Subcutaneous abdominal adipose tissue (tissue), 5 donors: ENCODE data around the gene FBXO21.

Experiments
- H3K27ac ChIP-seq: one replicate; pipeline ENCODE4 v1.7.0; 2013; ENCODE audit warnings: low read depth, mild to moderate bottlenecking, inconsistent platforms, low read length, moderate library complexity
- H3K27me3 ChIP-seq, 5 donors: one replicate each; pipeline ENCODE4 v1.7.0; 2013; ENCODE audit warnings: low read length in 5 of 5, inconsistent platforms in 1 of 5; ENCODE audit not compliant: control insufficient read depth in 5 of 5, insufficient read depth in 4 of 5
- H3K36me3 ChIP-seq, 5 donors: one replicate each; pipeline ENCODE4 v1.7.0; 2013; ENCODE audit warnings: low read length in 5 of 5; ENCODE audit not compliant: control insufficient read depth in 5 of 5, insufficient read depth in 5 of 5
- H3K4me1 ChIP-seq, 5 donors: one replicate each; pipeline ENCODE4 v1.7.0; 2013; ENCODE audit warnings: low read length in 5 of 5, mild to moderate bottlenecking in 3 of 5, moderate library complexity in 1 of 5; ENCODE audit not compliant: control insufficient read depth in 5 of 5, insufficient read depth in 5 of 5
- H3K4me3 ChIP-seq, 5 donors: one replicate each; pipeline ENCODE4 v1.7.0; 2013; ENCODE audit warnings: low read length in 5 of 5, low read depth in 1 of 5
- H3K9ac ChIP-seq, 5 donors: one replicate each; pipeline ENCODE4 v1.7.0; 2013; ENCODE audit warnings: low read length in 5 of 5, mild to moderate bottlenecking in 4 of 5, moderate library complexity in 3 of 5
- H3K9me3 ChIP-seq, 5 donors: one replicate each; pipeline ENCODE4 v1.7.0; 2013; ENCODE audit warnings: low read length in 5 of 5; ENCODE audit not compliant: control insufficient read depth in 5 of 5
- donor health status: healthy.
- donor health status: healthy.
- donor health status: healthy.
- donor health status: healthy.
- donor health status: healthy.

FBXO21 gene

DNA sequence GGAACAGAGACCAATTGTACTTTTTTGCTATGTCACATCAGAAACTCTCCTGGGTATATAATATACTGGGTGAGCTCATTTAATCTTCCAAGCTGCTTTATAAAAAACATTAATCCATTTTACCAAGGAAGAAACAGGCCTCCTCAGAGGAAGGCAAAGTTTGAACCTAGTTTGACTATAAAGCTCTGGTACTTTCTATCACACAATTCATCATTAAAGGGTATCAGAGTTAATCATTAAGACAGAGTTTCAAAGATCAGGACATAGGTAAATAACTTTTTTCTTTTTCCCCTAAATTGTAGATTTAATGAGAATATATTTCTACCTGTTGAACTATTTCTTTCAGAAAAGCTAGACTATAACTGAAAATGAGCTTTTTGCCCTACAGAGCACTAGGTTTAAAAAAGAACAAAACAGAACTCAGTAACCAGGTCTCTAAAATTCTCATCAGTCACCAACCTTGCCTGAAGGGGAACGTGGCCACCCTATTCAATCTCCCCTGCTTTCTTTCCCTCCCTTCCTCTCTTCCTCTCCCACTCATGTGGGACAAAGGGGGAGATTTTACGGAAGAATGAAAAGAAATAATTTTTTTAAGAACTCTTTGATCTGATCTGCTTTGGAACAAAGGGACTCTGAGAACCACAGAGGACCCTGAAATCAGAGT lies 18.6 kb downstream of the FBXO21 start:
- H3K27ac ChIP-seq = no peak overlapping the region
- no peaks in the 10 kb centered on the region for H3K27me3 ChIP-seq
- no peak overlapping the region for H3K9ac ChIP-seq
- peaks cover 39 to 94% (median 72%) of the 10 kb centered on the region in 5 donors for H3K36me3 ChIP-seq
- no peaks in the 10 kb centered on the region for H3K4me1 ChIP-seq
- H3K4me3 ChIP-seq = no peak overlapping the region
- no peaks in the 10 kb centered on the region for H3K9me3 ChIP-seq

DNA sequence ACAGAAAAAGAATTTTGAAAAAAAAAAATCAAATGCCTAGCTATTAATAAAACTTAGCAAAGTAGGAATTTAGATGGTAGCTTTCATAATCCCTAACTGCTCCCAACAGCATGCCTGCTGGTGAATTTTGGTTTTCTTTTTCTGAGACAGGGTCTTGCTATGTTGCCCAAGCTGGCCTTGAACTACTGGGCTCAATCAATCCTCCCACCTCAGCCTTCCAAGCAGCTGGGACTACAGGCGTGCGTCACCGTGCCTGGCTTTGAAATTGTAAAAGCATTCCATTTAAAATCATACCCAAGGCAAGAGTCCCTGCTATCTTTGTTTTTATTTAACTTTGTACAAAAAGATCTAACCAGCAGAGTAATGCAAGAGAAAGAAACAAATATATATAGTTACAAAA lies 20.7 kb downstream of the FBXO21 start:
- Histone ChIP-seq H3K4me3 (no peak overlapping the region), H3K9me3 (no peaks in the 10 kb centered on the region), H3K4me1 (no peaks in the 10 kb centered on the region), H3K36me3 (peaks cover 40 to 94% (median 69%) of the 10 kb centered on the region in 5 donors), H3K9ac (no peak overlapping the region), H3K27ac (no peak overlapping the region), H3K27me3 (no peaks in the 10 kb centered on the region)

DNA sequence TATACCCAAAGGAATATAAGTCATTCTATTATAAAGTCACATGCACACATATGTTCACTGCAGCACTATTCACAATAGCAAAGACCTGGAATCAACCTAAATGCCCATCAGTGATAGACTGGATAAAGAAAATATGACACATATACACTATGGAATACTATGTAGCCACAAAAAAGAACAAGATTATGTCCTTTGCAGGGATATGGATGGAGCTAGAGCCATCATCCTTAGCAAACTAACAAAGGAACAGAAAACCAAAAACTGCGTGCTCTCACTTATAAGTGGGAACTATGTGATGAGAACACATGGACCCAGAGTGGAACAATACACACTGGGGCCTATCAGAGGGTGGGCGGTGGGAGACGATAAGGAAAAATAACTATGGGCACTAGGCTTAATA lies 21.3 kb downstream of the FBXO21 start:
- no peaks in the 10 kb centered on the region for H3K4me1 ChIP-seq
- peaks cover 35 to 93% (median 64%) of the 10 kb centered on the region in 5 donors for H3K36me3 ChIP-seq
- no peak overlapping the region for H3K9ac ChIP-seq
- no peaks in the 10 kb centered on the region for H3K9me3 ChIP-seq
- H3K27me3 ChIP-seq = no peaks in the 10 kb centered on the region
- no peak overlapping the region for H3K4me3 ChIP-seq
- no peak overlapping the region for H3K27ac ChIP-seq

DNA sequence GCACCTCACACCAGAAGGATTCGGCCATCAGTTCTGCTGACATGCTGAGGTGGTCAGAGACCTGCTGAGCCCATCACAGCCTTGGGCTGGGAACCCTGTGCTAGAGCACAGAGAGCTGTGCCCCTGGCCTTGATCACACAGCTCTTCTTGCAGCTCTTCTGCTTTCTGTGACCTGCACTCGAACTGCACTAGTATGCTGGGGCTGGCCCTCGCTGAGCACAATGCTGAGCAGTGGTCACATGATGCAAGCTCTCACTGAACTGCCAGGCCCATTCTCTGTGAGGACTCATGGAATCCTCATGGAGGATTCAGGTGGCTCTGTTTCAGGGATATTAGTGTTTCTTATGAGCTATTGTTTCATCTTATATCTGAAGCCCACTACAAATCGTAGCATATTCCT lies 22.5 kb downstream of the FBXO21 start:
- Histone ChIP-seq H3K9ac (no peak overlapping the region), H3K9me3 (no peaks in the 10 kb centered on the region), H3K27ac (no peak overlapping the region), H3K4me1 (no peaks in the 10 kb centered on the region), H3K27me3 (no peaks in the 10 kb centered on the region), H3K36me3 (peaks cover 30 to 90% (median 62%) of the 10 kb centered on the region in 5 donors), H3K4me3 (no peak overlapping the region)

DNA sequence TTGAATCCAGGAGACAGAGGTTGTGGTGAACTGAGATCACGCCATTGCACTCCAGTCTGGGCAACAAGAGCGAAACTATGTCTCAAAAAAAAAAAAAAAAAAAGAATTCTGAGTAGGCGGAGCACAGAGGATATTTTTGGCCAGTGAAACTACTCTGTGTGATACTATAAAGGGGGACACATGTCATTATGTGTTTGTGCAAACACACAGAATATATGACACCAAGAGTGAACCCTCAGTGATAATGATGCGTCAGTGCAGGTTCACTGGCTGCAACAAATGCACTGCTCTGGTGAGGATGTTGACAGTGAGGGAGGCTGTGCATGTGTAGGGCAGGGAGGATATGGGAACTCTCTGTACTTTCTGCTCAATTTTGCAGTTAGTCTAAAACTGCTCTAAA lies 24.2 kb downstream of the FBXO21 start:
- H3K27me3 ChIP-seq = no peaks in the 10 kb centered on the region
- H3K4me1 ChIP-seq = no peaks in the 10 kb centered on the region
- H3K36me3 ChIP-seq = peaks cover 27 to 90% (median 66%) of the 10 kb centered on the region in 5 donors
- H3K4me3 ChIP-seq = no peak overlapping the region
- H3K9ac ChIP-seq = no peak overlapping the region
- H3K9me3 ChIP-seq = no peaks in the 10 kb centered on the region
- no peak overlapping the region for H3K27ac ChIP-seq

DNA sequence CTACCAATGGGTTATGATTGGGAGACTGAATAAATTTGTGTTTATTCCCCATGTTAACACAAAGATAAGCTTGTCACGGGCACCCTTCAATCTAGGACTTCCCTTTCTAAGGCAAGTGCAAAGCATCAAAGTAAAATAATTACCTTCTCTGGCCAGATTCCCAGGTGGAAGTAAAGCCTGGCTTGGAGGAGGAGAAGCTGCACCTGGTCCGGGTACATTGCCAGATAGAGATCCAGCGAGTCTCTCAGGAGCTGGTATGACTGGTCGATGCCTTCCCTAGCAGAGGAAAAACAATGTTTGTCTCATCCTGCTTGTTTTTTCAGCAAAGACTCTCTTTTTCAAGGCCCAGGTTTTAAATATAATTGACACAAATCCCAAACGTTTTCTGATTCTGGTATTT lies 24.9 kb downstream of the FBXO21 start:
- no peak overlapping the region for H3K4me3 ChIP-seq
- no peak overlapping the region for H3K27ac ChIP-seq
- no peaks in the 10 kb centered on the region for H3K27me3 ChIP-seq
- no peak overlapping the region for H3K9ac ChIP-seq
- peaks cover 23 to 90% (median 61%) of the 10 kb centered on the region in 5 donors for H3K36me3 ChIP-seq
- H3K4me1 ChIP-seq = no peaks in the 10 kb centered on the region
- H3K9me3 ChIP-seq = no peaks in the 10 kb centered on the region

DNA sequence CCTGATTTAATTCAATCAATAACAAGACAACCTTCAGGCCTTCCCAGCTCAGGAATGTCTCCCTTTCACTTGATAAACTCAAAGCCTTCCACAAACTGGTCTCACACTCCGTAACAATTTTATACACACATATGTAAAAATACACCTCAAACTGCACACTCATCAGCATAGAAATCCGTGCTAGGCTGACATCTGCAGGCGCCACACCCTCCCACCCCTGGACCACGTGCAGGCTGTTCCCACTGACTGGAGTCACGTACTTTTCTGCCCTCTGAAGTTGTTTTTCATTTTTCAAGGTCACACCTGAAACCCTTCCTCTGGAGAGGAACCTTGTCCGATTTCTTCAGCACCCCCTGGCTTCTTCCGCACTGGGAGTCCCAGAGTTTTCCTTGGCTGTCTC lies 27.6 kb downstream of the FBXO21 start:
- Histone ChIP-seq H3K27ac (no peak overlapping the region), H3K9me3 (no peaks in the 10 kb centered on the region), H3K36me3 (peaks cover 13 to 95% (median 81%) of the 10 kb centered on the region in 5 donors), H3K9ac (no peak overlapping the region), H3K4me1 (no peaks in the 10 kb centered on the region), H3K4me3 (no peak overlapping the region), H3K27me3 (no peaks in the 10 kb centered on the region)

DNA sequence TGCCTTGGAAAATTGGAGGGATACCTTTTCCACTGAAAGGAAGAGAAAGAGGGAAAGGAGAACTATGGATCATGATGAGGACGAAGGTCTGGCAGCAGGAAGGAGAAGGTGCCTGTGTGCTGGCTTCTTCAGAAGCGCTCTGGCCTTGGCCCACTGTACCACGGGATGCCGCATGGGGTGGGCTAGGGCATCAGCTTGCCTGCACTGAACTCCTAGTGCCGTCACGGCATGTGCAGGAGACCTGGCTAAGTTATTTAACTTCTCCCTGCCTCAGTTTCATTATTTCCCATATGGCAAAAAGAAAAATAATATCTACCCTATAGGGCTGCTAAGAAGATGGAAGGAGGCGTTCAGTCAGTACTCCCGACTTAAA lies 28.1 kb downstream of the FBXO21 start:
- H3K4me3 ChIP-seq = no peak overlapping the region
- H3K4me1 ChIP-seq = no peaks in the 10 kb centered on the region
- H3K27me3 ChIP-seq = no peaks in the 10 kb centered on the region
- peaks cover 12 to 94% (median 81%) of the 10 kb centered on the region in 5 donors for H3K36me3 ChIP-seq
- H3K27ac ChIP-seq = no peak overlapping the region
- H3K9ac ChIP-seq = no peak overlapping the region
- no peaks in the 10 kb centered on the region for H3K9me3 ChIP-seq

GRCh38 chr12:117161460-117162166 lies 28.7 kb downstream of the FBXO21 start:
- Histone ChIP-seq H3K27ac (no peak overlapping the region), H3K4me3 (no peak overlapping the region), H3K9ac (no peak overlapping the region), H3K36me3 (peaks cover 7 to 93% (median 79%) of the 10 kb centered on the region in 5 donors), H3K27me3 (no peaks in the 10 kb centered on the region), H3K4me1 (no peaks in the 10 kb centered on the region), H3K9me3 (no peaks in the 10 kb centered on the region)

- H3K4me3 ChIP-seq = no peak overlapping the region
- H3K4me1 ChIP-seq = no peaks in the 10 kb centered on the region
- H3K27ac ChIP-seq = no peak overlapping the region
- H3K9me3 ChIP-seq = no peaks in the 10 kb centered on the region
- no peak overlapping the region for H3K9ac ChIP-seq
- H3K27me3 ChIP-seq = no peaks in the 10 kb centered on the region
- peaks cover 8 to 93% (median 82%) of the 10 kb centered on the region in 5 donors for H3K36me3 ChIP-seq
These were observed 30.6 kb downstream of the FBXO21 start for GRCh38 chr12:117159674-117160073.
